ENCODE results near the gene PMAIP1. TPM values are rescaled to one million over a fixed set of nuclear protein-coding genes. Genes with fewer than 3 reads are reported as not detected.

The PMAIP1 gene
- total and polyA plus RNA-seq, 2 donors from 2014 or later, result 0.71 to 2.8 TPM

- Histone ChIP-seq H3K36me3 (ENCODE audit: control insufficient read depth in 2 of 3, insufficient read depth in 3 of 3, low read length in 3 of 3) (no peaks in the 10 kb centered on the region), H3K27ac (ENCODE audit: low read depth in 2 of 2, low read length in 2 of 2) (no peak overlapping the region), H3K4me3 (ENCODE audit: low read length in 3 of 3) (no peak overlapping the region), H3K9ac (ENCODE audit: low read length in 3 of 3) (no peak overlapping the region), H3K4me1 (ENCODE audit: control insufficient read depth in 2 of 3, insufficient read depth in 2 of 3, low read depth in 1 of 3, low read length in 3 of 3) (no peaks in the 10 kb centered on the region), H3K27me3 (ENCODE audit: control insufficient read depth, insufficient read depth, low read length) (no peaks in the 10 kb centered on the region), H3K9me3 (ENCODE audit: control insufficient read depth in 2 of 3, insufficient read depth in 1 of 3, low read length in 3 of 3) (no peaks in the 10 kb centered on the region)
- FAIRE-seq (no peak), DNase-seq (no peak)
- TF ChIP-seq CTCF (IDR thresholded peaks at IDR 0.05; ENCODE audit: borderline replicate concordance, extremely low read depth, insufficient read depth), result no peak
- intact Hi-C loops (cut with DNase I), result no loop called here
These were observed 23.9 kb downstream of the PMAIP1 start for GRCh38 chr18:59923539-59924196.

GRCh38 chr18:59926131-59926530 lies 26.3 kb downstream of the PMAIP1 start:
- H3K27ac ChIP-seq (ENCODE audit: low read depth in 2 of 2, low read length in 2 of 2), result no peak overlapping the region
- no peak for DNase-seq
- no peaks in the 10 kb centered on the region for H3K27me3 ChIP-seq (ENCODE audit: control insufficient read depth, insufficient read depth, low read length)
- intact Hi-C loops (cut with DNase I), result no loop called here
- H3K9me3 ChIP-seq (ENCODE audit: control insufficient read depth in 2 of 3, insufficient read depth in 1 of 3, low read length in 3 of 3), result no peaks in the 10 kb centered on the region
- H3K4me1 ChIP-seq (ENCODE audit: control insufficient read depth in 2 of 3, insufficient read depth in 2 of 3, low read depth in 1 of 3, low read length in 3 of 3), result no peaks in the 10 kb centered on the region
- FAIRE-seq, result no peak
- H3K9ac ChIP-seq (ENCODE audit: low read length in 3 of 3), result no peak overlapping the region
- no peaks in the 10 kb centered on the region for H3K36me3 ChIP-seq (ENCODE audit: control insufficient read depth in 2 of 3, insufficient read depth in 3 of 3, low read length in 3 of 3)
- no peak for TF ChIP-seq CTCF (IDR thresholded peaks at IDR 0.05; ENCODE audit: borderline replicate concordance, extremely low read depth, insufficient read depth)
- no peak overlapping the region for H3K4me3 ChIP-seq (ENCODE audit: low read length in 3 of 3)

- Histone ChIP-seq H3K4me3 (ENCODE audit: low read length in 3 of 3) (no peak overlapping the region), H3K27me3 (ENCODE audit: control insufficient read depth, insufficient read depth, low read length) (no peaks in the 10 kb centered on the region), H3K4me1 (ENCODE audit: control insufficient read depth in 2 of 3, insufficient read depth in 2 of 3, low read depth in 1 of 3, low read length in 3 of 3) (no peaks in the 10 kb centered on the region), H3K36me3 (ENCODE audit: control insufficient read depth in 2 of 3, insufficient read depth in 3 of 3, low read length in 3 of 3) (no peaks in the 10 kb centered on the region), H3K9me3 (ENCODE audit: control insufficient read depth in 2 of 3, insufficient read depth in 1 of 3, low read length in 3 of 3) (no peaks in the 10 kb centered on the region), H3K27ac (ENCODE audit: low read depth in 2 of 2, low read length in 2 of 2) (no peak overlapping the region), H3K9ac (ENCODE audit: low read length in 3 of 3) (no peak overlapping the region)
- DNase-seq (no peak), FAIRE-seq (no peak)
- TF ChIP-seq CTCF (IDR thresholded peaks at IDR 0.05; ENCODE audit: borderline replicate concordance, extremely low read depth, insufficient read depth), result no peak
- intact Hi-C loops (cut with DNase I), result no loop called here
These were observed 27.5 kb downstream of the PMAIP1 start for GRCh38 chr18:59927246-59927825.
